GM18511 (cell line): ENCODE results near the gene STON1.
"Not testable (repeated sequence)": the region's sequence is repeated elsewhere in the genome, so short reads cannot be mapped to it uniquely, and the experiment has no call there.

Source experiments
- ATAC-seq: cut with Tn5 transposase; IDR thresholded peaks from one replicate; pipeline ENCODE4 v1.9.1; 2021; ENCODE audit warnings: mild to moderate bottlenecking, moderate library complexity; ENCODE audit not compliant: unreplicated experiment

Gene STON1

DNA sequence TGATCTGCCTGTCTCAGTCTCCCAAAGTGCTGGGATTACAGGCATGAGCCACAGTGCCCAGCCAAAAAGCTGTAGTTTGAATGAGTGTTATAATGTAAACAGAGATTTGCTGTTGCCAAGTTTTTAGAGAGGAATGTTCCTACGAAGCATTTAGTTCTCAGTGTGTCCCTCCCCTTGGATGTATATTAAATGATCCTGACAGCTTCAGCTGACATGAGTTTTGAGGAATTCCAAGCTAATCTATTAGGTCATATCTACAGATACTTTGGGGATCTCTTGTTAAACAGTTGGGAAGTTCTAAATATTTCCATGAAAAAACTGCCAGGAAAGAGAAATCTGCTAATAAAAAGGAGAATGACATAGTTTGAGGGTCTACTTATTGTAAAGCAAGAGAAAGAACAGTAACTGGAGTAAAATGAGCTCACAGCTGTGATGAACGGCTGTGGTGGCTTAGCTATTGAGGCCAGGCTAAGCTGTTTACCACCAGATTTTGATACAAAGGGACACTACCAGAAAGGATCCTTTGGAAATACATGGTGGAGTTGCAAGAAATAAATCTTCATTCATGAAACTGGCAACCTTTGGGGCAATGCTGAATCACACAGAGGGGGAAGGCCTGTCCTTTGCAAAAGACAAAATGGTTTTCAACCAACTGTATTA, 2.6 kb upstream of the STON1 start:
- no peak for ATAC-seq

DNA sequence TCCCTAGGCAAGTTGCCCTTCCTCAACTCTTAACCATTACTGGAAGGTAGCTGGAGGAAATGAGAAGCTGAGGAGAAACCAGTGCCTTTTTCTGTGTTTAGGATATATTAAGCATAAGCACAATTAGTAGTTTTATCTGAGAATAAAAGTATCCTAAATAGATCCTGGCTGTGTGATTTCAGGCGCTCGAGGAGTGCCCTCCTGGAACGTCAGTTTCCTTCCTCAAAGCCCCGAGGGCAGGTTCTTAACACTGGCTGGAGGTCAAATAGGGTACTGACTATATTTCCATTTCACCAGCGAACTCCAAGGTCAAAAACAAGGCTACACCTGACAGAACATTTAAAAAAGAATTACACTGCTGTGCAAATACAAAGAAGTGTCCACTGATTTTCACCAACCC, 1.5 kb upstream of the STON1 start:
- no peak for ATAC-seq

- no peak for ATAC-seq
Observed at GRCh38 chr2:48529194-48529593, 760 bp upstream of the STON1 start.

DNA sequence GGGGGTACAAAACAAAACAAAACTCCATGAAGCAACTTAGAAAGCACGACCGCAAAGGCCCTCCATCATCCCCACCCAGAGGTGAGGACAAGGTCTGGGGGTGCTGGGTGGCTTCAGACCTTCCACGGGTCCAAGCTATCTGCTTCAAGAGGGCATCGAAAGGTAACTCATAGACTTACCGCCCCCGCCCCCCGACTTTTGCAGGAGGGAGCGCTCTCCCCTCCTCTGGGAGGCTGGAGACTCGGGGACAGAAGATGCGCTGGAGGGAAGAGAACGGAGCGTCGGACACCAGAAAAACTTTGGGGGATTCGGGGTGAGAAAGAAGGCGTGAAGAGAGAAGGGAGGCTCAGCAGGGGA, 300 bp upstream of the STON1 start:
- ATAC-seq: peak; percentile 44

DNA sequence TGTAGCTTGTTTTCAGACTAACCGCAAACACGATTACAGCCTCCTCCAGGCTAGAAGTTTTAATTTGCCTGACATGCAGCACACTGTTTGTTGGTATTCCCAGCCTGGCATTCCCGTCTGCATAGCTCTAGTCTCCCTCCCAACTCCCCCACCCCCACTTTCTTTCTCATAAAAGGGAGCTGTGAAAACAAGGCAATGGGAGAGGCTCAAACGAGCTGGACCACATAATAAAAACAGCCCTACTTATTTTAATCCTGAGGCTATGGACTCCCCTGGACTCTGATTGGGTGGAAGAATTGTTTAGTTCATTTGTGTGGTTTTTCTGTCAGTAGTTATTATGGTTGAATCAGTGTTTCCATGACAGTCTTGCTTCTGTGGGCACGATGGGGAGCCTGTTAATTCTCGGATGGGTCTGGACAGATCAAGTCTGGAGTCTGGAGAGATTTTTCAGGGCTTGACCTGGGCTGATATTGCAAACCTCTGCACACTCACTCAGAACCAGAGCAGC, 1.2 kb downstream of the STON1 start:
- ATAC-seq: no peak

DNA sequence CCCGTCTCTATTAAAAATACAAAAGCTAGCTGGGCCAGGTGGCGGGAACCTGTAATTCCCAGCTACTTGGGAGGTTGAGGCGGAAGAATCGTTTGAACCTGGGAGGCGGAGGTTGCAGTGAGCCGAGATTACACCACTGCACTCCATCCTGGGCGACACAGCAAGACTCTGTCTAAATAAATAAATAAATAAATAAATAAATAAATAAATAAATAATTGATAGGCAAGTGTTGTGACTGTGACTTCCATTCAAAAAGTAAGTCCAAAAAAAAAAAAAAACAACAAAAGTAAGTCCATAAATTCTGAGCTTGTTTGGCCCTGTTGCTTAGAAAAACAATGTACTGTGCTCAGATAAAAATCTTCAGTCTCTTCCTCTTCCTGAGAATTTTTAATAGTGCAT, 2.2 kb downstream of the STON1 start:
- ATAC-seq: no peak

DNA sequence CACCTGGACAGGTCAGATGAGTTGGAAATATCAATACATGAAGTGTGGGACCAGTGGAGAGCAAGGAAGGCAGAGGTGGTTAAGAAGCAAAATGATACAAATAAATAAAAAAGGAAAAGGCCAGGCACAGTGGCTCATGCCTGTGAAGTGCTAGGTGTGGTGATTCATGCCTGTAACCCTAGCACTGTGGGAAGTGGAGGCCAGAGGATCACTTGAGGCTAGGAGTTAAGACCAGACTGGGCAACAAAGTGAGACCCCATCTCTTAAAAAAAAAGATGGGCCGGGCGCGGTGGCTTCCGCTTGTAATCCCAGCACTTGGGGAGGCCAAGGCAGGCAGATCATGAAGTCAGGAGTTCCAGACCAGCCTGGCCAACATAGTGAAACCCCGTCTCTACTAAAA, 2.9 kb downstream of the STON1 start:
- no peak for ATAC-seq

GRCh38 chr2:48534781-48535180, 4.8 kb downstream of the STON1 start:
- ATAC-seq: no peak

GRCh38 chr2:48540237-48540935, 10.4 kb downstream of the STON1 start:
- ATAC-seq: no peak

- ATAC-seq: no peak
Observed at GRCh38 chr2:48541666-48542389, 11.9 kb downstream of the STON1 start.

DNA sequence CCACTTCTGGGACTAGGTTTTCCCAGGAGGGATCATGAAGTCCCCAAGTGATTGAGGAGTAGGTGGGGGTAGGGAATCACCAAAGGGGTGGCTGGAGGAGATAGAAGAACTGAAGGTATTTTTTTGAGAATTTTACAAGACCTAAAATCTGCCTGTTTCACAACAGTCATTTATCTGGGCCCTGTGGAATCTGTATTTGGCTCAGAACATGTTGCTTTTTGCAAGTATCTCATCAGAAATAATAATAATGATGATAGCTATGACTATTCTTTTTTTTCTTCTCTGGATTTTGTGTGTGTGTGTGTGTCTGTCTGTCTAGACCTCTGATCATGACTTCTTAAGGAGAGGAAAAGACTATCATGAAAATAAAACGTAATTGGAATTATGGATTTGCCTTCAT, 13.9 kb downstream of the STON1 start:
- ATAC-seq: no peak

- ATAC-seq: no peak
Observed at GRCh38 chr2:48545244-48545643, 15.3 kb downstream of the STON1 start.

DNA sequence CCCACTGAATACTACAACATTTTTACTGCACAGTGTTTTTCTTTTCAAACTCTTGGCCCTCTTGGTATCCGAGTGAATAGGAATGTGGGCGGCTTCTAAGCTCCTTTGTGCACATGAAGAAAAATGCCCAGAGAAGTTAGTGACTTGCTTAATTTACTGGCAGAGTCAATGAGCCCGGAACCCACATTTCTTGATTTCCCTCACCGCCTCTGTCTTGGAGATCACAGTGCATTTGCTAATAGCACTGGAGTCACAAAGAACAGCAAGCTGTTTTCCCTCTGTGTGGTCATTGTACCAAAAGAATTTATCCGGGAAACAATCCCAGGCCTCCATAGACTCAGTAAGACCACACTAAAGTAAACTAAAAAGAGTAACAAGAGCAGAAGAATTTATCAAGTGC, 18.9 kb downstream of the STON1 start:
- no peak for ATAC-seq

DNA sequence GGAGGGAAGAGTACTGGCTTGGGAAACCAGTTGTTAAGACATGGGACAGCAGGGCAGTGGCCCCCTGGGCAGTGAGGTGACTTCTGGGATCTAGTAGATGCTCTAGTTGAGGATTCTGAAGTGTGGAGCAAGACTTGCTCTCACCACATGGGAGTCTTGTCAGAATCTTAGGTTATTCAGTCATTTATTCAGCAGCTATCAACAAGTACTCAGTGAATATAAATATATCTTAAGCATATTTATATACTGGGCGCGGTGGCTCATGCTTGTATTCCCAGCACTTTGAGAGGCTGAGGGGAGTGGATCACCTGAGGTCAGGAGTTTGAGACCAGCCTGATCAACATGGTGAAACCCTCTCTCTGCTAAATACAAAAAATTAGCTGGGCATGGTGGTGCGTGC, 20.0 kb downstream of the STON1 start:
- no peak for ATAC-seq

DNA sequence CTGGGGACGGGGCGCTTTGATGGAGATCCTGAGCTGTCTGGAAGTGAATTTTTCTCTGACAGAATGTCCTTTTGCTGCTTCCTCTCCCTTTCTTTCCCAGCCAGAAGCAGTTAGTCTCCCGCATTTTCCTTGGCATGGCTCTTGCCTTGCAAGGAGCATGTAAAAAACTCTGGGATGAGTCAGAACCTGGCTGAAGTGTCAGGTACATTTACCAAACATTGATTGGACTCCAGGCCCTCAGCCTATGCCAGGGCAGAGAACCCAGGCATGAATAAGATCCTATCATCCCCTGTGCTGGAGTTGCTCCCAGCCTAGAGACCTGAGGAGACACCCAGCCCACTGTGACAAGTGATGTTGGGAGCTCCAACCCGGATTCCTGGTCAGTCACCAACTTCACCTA, 21.6 kb downstream of the STON1 start:
- no peak for ATAC-seq

DNA sequence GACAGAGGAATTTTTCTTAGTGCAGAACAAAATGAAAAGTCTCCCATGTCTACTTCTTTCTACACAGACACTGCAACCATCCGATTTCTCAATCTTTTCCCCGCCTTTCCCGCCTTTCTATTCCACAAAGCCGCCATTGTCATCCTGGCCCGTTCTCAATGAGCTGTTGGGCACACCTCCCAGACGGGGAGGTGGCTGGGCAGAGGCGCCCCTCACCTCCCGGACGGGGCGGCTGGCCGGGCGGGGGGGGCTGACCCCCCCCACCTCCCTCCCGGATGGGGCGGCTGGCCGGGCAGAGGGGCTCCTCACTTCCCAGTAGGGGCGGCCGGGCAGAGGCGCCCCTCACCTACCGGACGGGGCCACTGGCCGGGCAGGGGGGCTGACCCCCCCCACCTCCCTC, 25.1 kb downstream of the STON1 start:
- not testable (repeated sequence) for ATAC-seq

- no peak for ATAC-seq
Observed at GRCh38 chr2:48558456-48558855, 28.5 kb downstream of the STON1 start.

DNA sequence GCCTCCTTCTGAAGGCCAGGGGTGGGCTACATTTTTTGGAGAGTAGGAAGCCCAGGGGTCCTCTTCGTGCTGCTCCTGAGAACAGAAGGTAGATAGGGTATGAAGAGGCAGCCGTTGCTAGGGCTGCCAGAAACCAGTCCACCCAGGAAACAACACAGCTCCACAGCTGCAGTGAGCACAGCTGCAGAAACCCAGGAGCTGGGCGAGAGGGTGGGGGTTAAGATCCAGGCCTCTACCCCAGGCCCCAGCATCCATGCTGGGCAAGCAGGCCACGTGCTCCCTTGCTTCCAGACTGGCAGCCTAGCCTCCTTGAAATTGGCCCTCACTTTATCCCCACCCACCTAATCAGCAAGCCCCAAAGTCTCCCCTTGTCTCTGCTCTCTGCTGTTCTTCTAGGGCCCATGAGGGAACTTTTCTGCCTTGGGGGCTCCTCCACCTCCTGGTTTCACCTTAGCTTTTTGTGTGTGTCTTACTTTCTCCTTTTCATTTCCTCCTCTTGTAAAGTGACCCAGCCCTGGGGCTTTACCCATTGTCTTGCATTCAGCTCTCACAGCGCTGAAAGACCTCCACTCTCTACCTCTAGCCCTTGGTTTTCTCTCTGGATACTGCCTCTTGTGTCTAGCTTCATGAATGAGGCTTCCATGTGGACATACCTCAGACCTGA, 30.7 kb downstream of the STON1 start:
- ATAC-seq: no peak

GRCh38 chr2:48562281-48562680, 32.3 kb downstream of the STON1 start:
- no peak for ATAC-seq

GRCh38 chr2:48566592-48567310, 36.8 kb downstream of the STON1 start:
- ATAC-seq: no peak

- ATAC-seq: no peak
Observed at GRCh38 chr2:48567671-48568070, 37.7 kb downstream of the STON1 start.
